GM18909 (cell line): Measurements from ENCODE around the gene LSAMP.
"Not testable (repeated sequence)": the region's sequence is repeated elsewhere in the genome, so short reads cannot be mapped to it uniquely, and the experiment has no call there.

Experiments
- ATAC-seq: cut with Tn5 transposase; IDR thresholded peaks from one replicate; pipeline ENCODE4 v1.9.1; 2021; ENCODE audit warnings: mild to moderate bottlenecking; ENCODE audit not compliant: unreplicated experiment, poor library complexity

LSAMP gene

DNA sequence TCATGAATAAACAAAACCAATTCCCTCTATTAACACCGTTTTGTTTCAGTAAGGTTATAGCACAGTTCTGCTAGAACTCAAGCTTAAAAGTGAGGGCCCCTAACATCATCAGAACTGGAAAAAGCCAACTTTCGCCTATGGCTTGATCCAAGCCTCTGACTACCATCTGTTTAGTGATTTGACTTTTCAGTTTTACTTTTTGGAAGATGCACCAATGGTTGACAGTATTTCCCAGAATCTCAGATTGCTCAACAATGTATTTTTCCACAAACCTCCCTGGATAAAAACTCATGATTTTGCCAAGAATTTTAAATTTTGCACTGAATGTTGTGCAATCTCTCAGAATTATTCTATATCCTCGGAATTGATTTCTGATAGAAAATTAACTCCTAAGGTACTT lies 190.7 kb downstream of the LSAMP start:
- no peak for ATAC-seq

DNA sequence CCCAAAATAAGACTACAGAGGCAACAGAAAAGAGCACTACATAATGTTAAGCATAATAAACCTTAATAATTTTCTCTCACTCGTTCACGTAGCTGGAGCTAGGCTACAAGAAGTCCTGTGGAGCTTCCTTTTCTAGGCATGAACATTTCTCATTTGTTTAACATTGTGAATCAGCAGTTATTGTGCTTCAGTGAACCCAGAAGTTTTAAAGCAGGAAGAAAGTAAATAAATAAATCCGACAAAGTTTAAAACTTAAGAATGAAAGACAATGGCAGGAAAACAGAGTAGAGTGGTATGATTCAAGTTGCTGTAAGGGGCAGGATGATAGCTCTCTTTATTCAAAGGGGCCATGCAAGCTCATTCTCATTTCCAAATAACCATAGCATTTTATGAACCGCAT lies 191.8 kb downstream of the LSAMP start:
- no peak for ATAC-seq

DNA sequence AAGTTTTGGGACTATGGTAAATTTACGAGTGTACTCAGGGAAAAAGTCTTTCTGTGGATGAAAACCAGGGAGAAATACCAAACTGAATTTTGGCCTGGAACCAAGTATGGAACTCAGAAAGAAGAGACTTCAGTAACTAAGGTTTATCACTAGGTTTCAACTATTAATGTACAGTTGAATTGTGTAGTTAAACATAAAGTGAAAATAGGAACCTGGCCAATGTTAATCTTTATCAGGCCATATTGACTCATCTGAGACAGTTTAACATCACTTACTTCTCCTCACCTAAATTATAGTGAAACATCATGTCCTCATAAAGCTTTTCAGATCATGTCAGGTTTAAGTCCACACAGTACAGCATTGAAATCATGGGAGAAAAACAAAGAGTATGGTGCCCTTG lies 197.7 kb downstream of the LSAMP start:
- no peak for ATAC-seq

DNA sequence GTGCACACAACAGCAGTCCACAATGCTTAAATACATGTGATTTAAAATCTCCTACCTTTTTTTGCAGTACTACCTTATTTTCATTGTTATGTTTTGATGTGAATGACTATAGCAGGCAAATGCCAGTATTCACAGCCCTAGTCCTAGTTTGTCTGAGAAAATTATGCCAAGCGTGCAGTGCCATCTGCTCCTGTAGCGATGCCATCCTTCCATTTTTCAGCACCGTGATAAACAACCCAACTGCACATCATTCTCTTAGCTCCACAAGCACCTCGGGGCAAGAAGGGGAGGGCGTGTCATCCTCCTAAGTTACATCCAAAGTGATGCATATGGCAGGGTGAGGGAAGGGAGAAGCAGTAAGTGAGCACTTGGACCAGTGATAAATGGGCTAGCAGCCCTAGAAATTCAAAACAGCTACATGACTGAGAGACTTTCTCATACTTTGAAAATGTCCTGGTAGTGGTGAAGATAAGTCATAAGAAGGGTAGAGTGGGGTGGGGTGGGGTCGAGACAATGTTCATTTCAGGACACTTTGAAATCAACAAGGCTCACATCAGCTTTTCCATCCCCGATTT lies 198.8 kb downstream of the LSAMP start:
- no peak for ATAC-seq

DNA sequence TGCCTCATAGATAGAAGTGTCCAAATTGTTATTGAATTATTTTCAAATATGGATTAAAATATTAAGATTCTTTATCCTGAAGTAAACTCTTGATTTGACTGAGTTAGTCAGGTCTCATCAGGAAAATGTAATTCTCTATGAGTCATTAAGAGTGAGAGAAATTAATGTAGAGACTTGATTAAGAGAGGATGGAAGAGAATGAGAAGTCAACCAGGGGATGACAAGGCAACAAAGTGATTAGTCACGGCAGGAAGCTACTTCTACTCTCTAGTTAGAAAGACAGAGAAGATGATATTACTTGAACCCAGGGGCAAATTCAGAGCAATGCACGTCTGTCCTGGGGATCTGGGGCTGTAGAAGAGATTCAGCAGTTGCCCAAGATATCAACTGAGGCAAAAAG lies 202.5 kb downstream of the LSAMP start:
- no peak for ATAC-seq

DNA sequence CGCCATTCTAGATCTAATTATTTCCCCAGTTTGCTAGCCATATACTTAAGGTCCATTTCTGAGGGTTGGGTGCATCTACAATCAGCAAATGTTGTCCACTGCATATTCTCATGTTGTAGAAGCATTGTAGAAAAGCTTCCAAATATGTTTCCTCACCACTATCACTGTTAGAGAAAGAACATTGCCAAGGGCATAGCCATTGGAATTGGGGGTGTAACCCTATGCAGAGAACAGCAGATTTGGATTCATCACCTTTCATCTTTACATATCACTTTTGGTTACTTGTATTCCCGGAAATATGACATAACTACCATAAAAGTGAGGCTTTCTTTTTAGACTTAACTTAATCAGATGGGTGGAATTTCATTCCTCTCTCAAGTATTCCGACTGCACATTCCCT lies 203.6 kb downstream of the LSAMP start:
- no peak for ATAC-seq

DNA sequence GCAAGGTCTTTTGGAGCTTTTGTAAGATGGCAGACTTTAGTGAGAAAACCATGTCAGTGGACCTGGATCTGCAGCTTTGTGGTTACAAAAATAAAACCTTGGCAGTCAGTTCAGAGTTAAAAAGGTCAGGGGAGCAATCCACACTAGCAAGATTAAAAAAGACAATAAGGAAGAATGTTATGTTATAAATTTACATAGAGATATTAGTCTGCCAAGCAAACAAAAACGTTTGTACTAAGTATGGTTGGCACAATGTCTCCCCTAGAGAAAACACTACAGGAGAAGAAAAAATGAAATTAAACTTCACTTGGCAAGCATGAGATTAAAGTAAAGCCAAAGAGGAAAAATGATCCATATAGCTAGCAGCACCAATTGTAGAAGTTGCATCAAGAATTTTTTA lies 205.0 kb downstream of the LSAMP start:
- no peak for ATAC-seq

DNA sequence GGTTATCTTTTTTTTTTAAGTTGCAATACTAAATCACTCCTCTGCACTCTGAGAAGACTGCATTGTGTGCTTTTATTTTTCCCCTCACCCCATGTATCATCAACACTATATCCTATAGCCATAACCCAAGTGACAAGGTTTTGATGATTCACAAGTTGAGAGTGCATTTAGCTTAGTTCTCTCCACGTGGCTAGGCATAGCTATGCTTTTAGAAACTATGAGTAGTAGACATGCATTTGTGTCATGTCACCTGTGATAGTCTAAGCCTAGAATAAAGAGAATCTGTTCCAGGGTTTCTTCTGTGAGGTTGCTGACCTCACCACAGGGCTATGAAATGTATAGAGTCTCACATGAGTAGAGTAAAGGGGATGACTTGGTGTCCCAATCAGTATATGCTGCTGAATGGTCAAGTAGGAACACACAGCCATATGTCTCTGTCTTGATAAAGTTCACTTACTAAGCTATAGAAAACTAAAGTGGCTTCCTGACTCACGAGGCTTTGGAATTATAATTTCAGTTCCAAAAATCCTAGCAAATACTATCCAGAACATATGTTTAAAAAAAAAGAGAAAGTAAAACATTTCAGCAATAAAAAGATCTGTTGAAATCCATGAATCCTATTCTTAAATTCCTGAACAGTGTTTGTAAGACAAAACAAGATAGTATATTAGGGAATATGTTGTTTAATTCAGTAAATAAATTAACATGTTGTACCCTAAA lies 206.3 kb downstream of the LSAMP start:
- no peak for ATAC-seq

DNA sequence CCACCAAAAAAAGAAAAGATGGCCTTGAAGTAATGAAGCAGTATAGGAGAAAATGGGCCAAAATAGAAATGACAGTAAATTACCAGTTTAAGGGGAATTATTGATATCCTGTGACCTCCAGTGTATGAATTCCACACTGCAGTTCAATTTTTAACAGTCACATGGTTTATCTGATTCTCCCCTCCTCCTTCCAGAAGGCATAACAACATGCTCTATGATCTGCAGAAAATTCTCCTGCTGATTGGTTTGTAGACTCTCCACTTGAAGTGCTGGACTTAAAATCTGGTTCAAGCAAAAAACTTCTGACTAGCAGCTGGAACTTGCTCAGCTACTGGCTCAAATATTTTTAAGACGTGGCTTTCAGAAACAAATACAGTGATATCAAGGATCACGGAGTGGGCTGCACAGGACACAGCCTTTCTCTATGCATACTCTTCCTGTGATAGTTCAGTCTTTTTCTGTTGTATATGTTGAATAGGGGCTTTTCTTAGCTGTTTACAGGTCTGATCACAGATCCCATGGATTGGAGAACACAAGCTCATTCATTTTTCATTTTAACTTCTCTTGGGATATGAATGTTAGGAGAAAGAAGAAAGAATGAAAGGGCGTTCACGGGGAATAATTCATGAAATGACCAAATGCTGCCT lies 211.5 kb downstream of the LSAMP start:
- ATAC-seq: no peak

DNA sequence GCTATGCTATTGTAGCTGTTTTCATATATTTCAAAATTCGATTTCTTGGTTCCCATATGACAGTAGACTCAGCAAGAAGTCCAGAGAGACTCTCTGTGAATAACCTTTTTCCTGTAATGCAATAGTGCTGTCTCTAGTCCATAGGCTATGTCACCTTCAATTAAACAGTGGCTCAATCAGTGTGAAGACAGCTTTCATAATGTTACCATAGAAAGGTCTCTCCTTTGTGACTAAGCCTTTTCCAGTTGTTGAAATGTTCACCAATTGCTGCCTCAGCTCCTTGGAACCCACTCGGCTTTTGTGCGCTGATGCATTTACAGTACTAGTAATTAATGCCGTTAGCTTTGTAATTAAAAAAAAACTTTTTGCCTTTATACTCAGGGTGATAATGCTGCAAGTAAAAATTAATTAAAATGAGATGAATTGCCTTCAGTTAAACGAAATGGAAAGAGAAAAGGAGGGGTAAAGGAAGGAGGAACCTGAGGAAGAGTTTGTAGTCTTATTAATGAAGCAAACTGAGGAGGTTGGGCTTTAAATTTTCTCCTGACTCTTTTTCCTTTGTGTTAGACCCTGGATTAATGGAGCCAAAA lies 214.8 kb downstream of the LSAMP start:
- ATAC-seq: no peak

DNA sequence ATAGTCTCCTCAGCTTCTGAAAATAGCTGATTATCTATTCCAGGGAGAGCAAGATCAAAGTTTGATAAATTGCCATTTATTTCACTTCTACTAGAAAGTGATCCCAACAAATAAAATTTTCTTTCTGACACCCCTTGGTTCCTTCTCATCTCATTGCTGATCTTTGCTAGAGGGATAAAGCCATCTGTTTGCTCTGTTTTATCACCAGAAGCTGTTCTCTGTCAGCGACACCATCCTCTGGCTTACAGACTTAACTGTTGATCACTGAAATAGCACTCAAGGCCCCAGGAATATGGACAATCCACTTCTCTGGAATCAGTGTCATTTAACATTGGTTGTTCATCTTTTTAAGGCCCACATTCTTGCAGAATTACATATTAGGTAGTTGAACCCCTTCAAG lies 219.0 kb downstream of the LSAMP start:
- ATAC-seq: no peak

DNA sequence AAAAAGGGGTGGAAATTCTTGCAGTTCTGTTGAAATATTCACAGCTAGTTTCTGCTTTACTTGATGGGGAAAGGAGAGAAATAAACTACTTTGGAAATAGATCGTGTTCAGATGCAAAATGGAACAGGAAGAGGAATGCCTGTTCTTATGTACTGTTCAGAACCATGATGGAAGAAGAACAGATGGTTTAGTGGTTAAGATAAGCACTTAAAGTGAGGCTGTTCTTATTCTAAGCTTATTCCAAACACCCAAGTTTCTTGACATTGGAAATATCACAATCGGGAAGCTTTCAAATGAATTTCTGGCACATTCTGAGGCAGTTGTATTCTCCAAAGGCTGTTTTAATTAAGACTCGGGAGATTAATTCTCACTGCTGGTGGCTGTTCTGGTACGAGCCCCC lies 228.5 kb downstream of the LSAMP start:
- no peak for ATAC-seq

DNA sequence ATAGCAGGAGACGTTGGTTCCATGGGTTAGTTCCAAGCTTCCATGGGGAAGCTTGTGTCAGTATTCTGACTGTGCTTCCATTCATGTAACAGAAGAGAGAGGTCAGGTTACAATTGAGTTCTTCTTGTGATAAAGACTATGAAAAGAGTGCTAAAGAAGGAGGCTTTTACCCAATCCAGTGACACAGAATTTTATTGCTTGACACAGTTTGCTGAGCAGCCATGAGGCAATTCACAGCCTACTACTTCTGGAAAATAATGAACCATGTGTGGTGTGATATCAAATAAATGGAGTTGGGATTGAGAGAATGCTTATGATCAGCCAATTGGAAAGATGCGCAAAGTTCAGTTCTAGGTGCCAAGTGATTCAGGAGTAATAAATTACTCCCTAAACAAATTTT lies 233.4 kb downstream of the LSAMP start:
- ATAC-seq: no peak

DNA sequence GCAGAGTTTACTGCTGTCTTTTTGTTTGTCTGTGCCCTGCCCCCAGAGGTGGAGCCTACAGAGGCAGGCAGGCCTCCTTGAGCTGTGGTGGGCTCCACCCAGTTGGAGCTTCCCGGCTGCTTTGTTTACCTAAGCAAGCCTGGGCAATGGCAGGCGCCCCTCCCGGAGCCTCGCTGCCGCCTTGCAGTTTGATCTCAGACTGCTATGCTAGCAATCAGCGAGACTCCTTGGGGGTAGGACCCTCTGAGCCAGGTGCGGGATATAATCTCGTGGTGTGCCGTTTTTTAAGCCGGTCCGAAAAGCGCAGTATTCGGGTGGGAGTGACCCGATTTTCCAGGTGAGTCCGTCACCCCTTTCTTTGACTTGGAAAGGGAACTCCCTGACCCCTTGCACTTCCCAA lies 236.5 kb downstream of the LSAMP start:
- not testable (repeated sequence) for ATAC-seq

DNA sequence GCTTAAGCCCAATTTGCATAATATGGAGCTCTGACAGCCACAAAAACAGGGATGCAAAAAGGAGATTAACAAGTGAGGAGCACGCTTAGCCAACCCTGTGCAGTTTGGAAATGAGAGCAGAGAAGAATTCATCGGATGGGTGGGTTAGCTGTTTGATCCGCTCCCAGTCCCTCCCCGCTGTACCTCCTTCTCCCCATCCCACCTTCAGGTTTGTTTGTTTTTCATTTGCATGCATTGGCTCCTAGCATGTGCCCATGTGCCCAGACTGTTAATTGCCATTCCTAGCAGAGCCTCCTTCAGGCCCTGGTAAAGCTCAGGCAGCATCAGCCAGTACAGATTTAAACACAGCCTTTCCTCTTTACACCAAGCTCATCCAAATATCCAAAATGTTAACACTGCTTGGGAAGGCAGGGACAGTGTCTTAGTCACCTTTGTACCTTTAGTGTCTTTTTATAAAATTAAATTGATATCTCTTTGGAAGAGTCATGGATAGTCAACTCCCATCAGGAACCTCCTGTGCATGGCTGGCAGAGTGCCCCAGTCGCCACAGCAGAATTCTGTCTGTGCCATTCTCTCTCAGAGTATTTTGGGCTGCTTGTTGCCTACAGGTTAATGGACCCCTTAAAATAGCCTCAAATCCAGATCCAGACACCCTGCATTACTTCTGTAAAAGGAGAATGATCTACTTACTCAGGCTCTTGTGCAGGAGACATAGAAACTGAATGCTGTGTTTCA lies 244.2 kb downstream of the LSAMP start:
- no peak for ATAC-seq

DNA sequence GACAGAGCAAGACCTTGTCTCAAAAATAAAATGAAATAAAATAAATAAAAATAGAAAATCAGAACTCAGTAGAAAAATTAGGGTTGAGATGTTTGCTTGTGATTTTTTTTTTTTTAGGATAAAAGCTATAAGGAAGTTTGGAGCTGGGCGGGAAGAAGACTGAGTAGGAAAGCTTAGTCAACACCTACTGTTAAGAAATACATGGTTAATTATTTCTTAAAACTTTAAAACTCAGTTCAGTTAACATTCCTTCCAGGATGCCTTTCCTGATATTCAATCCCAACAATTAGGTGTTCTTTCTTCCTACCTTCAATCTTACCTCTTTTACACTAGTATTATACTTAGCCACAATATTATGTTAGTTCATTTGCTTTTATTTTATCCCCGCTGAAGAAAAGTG lies 246.2 kb downstream of the LSAMP start:
- ATAC-seq: no peak

DNA sequence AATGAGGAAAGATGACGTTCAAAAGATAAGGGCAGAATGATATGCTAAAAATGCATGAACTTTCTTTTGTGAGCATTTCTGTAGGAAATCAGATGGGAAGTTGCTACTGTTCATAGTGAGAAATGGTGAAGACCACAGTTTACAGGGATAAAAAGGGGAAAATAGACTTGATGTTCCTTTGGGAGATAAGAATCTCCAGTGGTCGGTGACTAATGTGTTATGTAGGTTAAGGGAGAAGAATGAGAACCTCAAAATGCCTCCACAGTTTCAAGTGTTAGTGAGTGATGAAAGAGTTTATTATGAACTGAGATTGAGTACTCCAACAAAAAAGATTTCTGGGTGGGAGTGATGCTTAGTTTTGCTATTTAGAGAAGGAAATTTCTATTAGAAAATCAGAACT lies 247.2 kb downstream of the LSAMP start:
- ATAC-seq: no peak

DNA sequence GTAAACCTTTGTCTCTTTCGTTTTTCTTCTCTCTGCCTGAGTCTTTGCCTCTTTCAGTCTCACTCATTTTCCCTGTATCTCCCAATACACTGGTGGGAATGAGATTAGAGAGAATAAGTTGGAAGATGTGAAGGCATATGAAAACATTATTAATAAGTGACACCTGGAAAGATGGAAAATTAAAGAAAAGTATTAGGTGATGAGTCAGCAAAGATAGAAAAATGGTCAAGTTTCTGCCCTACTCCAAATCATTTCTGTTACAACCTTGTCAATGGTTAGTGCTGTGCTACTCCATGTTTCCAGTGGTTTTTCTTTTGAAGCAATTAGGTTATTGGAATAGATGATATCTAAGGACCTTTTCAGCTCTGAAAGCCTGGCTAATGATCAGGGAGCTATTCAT lies 252.8 kb downstream of the LSAMP start:
- no peak for ATAC-seq

DNA sequence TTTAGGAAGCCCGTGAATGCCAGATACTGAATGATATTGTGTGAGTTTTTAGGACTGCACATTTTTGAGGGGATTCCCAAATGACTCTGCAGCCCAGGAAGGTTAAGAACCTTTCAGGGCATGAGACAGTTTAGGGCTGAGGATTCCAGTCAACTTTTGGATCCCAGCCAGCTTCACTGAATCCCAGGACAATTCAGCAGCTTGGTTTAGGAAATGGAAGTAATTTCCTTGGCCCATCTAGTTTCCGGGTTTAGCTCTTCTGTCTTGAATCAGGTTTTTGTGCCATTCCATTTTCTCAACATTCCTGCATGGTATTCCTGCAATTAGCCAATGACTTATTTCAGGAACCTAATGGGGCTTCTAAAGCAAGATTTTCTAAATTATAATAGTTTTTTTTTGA lies 253.9 kb downstream of the LSAMP start:
- ATAC-seq: no peak

DNA sequence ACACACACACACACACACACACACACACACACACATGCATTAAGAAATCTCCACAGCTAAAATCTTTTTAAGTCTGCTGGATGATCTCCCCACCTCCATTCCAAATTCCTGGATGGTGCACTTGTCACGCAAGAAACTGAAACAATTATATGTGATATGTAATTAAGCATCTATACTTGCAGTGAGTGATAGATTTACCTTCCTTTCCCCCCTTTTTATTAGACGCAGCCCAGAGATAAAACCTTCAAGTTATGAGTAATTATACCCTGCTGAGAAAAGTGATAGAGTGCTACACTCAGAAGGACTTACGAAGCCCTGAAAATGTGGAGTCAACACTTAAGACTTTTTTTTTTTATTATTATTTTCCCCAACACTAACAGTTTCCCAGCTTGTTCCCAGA lies 255.2 kb downstream of the LSAMP start:
- no peak for ATAC-seq

DNA sequence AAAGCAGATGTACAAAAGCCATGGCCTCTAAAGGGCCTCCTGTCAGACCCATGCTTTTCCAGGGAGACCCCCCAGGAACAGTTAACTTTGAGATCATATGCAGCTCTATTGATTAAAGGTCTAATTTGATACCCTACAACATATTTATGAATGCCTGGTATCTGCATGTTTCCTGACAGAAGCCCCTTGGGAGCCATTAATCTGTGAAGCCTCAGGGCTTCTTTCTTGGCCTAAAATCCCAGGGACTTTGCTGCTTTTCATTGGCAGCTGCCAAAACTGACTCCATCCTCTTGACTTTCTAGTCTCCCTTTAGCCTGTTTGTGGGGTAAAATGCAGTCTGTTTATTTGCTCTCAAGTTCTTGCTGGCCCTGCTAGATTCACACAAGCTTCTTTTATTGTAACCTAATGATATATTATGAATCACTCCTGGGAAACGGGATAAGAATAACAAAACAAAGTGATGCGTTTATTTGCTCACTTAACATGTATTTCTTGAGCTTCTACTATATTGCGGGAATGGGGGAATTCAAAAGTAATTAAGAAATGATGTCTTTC lies 257.0 kb downstream of the LSAMP start:
- ATAC-seq: no peak
